IPS DF 4.7 (cell line): Measurements from ENCODE around the gene TRIP10.

Experiments used
- DNase-seq: peaks from one replicate; pipeline ENCODE4 v3.0.0-alpha.2; 2013; ENCODE audit warnings: low spot score; ENCODE audit errors: extremely low read depth

TRIP10 gene

DNA sequence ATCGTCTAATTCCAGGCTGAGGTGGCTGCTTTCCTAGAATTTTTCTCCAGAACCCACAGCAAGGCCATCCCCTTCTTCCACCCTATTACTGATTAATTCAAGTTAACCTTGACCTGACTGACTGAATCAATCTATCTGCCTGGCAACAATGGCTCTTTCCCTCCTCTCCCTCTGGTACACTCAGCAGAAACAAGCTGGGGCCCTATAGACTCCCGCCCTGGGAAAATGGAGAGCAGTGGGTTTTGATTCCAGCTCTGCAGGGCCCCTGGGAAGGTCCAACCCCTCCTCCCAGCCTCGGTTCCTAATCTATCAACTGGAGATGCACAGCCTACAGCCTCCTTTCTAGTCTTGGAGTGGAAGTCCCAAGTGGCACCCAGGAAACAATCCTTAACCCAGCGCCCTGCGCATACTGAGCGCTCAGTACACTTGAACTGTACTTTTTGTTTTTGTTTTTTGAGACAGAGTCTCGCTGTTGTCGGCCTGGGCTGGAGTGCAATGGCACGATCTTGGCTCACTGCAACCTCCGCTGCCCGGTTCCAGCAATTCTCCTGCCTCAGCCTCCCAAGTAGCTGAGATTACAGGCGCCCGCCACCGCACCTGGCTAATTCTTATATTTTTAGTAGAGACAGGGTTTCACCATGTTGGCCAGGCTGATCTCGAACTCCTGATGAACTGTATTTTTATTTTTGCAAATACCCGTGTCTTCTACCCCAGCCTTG, 13.8 kb upstream of the TRIP10 start:
- DNase-seq, result no peak

DNA sequence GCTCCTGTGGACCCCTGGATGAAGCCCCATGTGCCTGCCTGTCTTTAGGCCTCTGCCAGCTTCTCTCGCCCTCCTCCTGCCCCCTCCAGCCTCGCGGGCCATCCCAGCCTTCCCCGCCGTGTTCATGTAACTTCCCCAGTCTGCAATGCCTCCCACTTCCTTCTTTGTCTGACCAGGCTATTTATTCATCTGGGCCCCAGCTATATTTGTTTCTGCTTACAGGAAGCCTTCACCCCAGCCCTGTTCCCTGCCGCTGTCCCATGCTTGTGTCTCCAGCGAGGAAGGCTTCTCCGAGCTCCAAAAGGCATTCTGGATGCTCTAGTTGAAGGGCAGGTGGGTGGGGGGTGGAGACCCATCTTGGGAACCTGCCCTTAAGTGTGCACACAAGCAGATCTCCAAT, 11.1 kb upstream of the TRIP10 start:
- DNase-seq, result no peak

DNA sequence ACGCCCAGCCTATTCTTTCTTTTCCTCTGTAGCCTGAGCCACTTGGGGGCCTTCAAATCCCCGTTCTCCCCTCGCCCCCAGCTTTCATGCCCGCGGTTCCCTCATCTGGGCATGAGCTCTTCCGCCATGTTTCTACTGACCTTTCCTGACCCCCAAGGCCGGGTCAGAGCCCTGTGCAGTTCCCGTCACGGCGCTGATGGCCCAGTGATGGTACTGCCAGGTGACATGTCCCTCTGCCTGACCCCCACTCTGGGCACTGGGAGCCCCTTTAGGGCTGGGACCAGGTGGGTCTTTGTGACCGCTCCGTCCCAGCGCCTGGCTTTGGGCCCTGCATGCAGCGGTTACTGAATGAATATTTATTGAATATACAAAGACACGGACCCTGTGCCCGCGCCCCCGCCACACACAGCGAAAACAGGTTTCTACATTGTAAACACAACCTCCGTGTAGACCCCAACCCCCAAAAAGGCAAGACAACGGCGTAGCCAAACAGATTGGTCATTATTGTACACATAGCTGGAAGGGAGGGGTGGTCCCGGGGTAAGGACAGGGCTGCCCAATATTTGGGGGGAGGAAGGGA, 9.8 kb upstream of the TRIP10 start:
- DNase-seq, result no peak

DNA sequence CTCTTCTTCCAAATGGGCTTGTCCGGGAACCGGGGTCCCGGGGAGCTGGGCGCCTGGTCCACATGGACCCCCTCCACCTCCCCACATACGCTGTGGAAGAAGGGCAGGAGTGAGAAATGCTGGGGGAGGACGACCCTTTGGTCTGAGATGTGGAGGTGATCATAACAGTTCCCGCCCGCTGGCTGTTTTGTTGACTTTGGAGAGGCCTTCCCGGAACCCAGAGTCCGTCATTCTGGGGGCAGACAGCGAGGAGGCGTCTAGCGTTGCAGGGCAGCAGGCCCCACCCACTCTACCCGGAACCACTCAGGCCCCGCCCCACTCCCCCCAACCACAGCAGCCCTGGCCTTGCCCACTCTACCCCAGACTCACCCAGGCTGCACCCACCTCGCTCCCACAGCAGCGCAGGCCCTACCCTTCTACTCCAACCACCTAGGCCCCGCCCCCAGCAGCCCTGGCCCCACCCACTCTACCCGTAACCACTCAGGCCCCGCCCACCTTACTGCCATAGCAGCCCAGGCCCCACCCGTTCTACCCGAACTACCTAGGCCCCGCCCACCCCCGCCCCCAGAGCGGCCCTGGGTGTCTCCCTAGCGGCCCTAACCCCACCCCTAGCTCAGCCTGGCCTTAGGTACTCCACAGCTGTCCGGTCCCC, 9.2 kb upstream of the TRIP10 start:
- DNase-seq, result no peak

DNA sequence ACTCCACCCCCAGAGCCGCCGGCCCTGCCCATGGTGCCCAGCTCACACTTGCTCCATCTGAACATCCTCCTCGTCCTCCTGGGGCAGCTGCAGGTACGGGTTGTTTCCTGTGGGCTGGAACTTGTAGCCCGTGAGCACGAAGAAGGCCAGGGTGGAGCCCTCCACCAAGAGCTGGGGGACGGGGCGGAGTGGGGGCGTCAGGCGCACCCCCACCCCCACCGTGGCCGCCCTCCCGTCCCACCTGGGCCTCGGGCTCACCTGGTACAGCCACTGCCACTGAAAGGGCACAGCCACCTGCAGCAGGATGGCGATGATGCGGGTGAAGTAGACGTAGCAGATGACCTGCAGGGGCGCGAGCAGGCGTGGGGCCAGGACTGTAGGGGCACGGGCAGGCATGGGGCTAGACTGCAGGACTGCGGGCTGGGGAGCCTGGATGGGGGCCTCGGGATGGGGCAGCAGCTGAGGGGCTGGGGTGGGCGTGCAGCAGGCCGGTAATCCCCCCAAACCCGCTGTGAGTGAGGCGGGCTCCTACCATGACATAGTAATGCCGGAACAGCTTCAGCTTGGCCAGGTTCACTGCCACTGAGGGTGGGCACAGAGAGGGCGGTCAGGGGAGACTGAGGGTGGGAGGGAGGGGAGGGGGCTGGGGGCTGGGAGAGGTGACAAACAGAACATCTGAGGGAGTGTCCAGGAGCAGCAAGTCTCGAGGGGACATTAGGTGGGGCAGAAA, 8.4 kb upstream of the TRIP10 start:
- no peak for DNase-seq

DNA sequence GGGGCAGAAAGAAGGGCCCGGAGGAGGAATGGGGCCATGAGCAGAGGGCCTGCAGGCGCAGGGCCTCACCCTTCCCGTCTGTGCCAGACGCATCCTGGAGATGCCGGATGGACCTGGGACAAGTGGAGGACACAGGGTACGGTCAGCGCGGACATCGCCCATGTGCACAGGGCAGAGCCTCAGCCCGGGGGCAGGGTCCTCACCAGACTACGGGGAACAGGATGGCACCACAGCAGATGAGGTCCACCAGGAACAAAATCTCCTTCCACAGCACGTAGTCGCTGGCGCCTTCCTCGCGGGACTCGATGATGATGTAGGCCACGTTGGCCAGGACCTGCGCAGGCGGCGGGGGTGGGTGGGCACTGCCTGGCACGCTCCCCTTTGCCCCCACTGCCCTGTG, 7.7 kb upstream of the TRIP10 start:
- no peak for DNase-seq

DNA sequence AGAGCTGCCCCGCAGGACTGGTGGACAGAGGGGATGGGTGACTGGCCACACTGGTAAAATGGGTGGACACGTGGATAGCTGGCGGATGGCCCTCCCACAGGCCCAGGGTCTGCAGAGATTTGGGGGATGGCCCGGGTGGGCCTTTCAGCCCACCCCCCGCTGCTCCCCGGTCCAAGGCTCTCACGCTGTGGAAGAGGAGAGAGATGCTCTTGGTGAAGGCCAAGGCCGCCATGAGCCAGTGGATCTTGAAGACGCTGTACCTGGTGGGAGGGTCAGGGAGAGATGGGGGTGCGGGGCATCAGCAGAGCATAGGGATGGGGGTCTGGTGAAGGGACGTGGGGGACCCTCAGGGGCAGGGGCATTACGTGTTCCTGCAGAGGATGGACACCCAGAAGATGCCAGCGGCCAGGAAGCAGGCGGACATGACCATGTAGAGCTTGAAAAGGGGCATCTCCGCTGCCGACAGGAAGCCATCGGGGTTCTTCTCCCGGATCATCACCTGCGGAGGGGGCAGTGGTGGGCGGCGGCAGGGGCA, 6.6 kb upstream of the TRIP10 start:
- DNase-seq, result no peak

DNA sequence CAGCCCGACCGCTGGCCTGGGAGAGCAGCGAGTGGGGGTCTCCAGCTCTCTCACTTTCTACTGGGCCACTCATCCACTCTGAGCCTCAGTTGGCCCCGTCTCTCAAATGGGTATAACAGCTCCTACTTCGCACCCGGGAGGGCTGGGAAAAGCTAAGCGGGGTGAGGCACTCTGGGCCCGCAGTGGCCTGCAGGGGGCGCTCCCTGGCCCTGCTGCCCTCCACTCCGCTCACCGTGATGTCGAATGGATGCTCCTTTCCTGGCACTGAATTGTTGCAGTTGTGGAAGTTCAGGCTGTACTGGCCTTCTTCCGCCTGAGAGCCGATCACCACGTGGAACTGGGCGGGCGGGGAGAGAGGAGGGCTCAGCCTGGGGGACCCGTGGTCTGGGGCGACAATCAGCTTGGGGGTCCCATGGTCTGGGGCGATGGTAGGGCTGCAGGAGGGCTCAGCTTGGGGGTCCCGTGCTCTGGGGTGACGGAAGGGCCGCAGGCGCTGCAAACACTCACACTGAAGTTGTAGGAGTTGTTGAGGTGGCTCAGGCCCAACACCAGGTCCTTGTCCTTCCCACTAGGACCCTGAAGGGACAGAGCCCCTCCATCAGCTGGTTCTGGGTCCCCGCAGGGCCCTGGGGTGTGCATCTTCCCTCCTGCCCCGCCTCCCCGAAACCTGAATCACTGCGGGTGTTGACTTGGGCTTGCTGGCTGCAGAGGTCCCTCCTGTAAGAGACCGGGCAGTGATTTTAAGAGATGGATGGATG, 6.0 kb upstream of the TRIP10 start:
- DNase-seq, result no peak

DNA sequence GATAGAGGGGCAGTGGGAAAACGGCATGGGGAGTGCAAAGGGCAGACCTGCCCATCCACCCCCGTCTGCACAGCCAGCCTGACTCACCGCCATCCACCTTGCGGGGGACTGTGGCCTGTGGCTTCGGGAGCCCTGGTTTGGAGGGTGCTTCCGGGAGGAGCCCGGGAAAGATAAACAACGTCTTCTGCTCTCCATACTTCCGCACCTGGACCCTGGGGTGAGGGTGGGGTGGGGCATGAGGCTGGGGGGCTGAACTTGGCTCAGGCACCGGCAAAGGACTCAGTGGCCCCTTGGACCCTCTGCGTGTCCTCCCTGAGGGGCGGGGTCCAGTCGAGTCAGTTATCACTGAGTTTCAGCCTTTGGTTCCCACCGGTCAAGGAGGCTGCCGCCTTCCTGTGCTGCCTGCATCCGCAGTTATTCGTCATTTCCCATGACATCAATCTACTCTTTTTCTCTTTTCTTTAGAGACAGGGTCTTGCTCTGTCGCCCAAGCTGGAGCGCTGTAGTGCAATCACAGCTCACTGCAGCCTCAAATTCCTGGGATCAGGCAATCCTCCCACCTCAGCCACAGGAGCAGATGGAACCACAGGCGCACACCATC, 5.3 kb upstream of the TRIP10 start:
- no peak for DNase-seq

DNA sequence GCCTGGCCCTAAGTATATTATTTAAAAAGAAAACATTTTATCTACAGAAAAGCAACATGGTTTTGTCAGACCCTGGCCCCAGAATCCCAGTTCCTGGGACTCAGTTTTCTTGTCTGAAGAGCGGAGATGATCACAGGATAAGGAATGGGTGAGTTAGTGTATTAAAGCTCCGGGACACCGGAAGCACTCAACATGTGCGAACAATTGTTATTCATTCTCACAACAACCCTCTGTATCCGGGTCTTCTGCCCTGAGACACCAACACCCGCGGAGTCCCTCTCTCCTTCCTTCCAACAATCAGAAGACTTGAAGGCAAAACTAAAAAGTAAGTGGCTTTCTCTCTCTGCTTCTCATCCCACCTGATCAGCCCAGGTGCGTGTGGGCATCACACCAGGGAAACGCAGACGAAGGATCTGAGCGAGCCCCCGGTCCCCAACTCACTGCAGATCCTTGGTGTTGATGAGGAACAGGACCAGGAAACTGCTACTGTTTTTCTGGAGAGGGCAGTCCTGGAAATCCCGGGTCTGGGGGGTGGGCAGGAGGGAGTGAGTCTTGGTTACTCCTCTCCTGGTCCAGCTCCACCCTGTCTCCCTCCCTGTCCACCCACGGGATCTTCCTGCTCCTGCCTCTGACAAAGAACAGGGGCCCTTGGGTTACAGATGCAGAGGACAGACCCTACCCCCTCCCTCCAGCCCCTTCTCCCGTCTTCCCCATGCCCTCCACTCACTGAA, 4.1 kb upstream of the TRIP10 start:
- DNase-seq, result no peak

DNA sequence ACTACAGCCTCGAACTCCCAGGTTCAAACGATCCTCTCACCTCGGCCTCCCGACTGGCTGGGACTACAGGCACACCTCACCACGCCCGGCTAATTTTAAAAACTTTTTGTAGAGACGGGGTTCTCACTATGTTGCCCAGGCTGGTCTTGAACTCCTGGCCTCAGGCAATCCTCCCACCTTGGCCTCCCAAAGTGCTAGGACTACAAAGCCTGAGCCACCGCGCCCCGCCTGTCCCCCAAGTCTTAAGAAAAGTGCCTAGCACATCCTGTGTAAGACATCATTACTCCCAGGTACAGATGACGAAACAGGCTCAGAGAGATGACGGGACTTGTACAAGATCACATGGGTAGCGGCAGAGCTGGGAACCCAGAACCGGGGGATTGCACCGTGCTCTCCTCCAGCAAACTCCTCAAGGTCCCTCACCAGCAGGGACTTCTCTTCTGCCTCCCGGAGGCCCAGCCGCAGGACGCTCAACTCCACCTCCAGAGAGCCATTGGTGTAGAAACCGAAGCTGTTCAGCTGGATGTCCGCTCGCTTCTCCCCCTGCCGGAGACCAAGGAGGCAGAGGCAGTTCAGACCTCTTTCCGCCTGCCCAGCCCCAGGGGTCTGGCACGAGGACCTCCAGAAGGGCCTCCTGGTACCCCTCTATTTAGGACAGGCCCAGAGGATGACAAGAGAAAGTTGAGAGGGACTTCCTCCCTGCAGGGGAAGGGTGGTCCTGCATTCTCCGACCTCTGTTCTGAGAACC, 3.1 kb upstream of the TRIP10 start:
- no peak for DNase-seq

DNA sequence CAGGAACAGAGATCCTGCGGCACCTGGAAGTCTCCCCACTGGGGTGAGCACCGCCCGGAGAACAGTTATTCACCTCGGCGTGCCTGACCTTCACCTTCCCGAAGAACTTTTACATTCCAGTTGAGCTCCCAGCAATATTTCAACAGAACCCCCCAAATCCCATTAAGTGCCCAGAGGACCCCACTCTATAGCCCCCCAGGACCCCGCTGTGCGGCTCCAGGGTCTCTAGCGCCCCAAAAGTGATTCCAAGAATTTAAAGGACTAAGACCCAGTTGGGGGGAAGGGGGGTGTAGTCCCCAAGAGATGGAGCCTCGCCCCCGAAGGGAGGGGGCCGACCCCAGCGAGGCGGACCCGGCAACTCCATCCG, 2.6 kb upstream of the TRIP10 start:
- no peak for DNase-seq

DNA sequence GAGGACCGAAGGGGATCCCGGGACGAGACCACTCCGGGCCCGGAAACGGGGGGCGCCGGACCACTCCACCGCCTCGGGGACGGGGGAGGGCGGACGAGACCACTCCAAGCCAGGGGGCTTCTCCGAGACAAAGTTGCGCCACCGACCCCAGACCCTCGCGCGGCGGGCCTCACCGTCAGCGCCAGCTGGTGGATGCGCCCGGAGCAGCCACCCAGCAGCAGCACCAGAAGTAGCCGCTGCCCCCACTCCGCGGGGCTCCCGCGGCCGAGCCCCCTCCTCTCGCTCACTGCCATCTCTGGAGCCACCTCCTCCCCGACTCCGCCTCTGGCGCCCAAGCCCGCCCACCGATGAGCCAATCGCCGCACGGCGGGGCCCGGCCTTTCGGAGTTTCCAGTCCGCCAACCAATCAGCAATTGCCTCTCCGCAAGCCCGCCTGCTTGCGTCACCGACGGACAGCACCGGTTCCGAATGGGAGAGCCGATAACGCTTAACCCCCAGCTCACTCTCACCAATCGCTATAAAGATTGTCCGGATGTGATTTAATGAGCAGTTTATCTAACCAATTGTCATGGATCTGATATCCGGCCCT, 2.1 kb upstream of the TRIP10 start, which contains the start of gene GPR108:
Gene GPR108, minus strand, starts transcription at position 297 of the 589 bp plus-strand sequence. Its CDS starts 4 bp downstream, at position 293.
- DNase-seq, result peak; percentile 100

DNA sequence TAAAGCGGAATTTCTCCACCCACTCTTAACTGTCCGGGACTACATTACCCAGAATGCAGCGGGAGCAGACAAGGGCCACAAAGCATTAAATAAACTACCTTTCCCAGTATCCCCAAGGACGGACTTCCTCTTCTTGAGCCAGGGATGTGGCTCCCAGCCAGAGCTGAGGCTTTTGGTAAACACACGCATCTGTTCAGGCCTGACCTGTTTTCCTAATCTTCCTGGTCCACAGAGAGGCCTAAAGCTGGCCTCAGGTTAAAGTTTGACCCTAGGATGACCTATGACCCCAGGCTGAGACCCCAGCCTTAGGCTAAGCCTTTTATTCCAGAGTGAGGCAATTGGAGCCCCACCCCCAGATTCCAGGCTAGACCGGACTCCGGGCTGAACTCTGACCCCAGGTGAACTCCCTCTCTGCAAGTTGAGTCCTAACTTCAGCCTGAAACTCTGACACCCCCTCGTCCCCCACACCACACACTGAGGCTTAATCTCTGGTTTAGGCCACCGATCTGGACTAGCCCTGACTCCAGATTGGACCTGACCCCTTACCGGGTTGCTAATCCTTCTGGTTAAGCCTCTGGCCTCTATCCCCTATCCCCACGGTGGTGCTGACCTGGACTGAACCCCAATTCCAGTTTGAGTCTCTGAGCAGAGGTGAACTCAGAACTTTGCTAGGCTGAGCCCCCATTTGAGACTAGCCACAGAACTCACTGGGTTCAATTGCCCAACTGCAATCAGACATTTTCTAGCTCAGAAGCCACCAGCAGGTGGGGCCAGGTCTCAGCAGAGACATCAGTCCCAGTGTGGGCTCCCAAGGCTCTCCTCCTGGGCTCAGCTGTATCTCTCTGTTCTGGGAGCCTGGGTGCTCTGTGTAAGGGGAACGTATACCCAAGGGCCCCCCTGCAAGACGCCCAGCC, 1.4 kb upstream of the TRIP10 start:
- no peak for DNase-seq

DNA sequence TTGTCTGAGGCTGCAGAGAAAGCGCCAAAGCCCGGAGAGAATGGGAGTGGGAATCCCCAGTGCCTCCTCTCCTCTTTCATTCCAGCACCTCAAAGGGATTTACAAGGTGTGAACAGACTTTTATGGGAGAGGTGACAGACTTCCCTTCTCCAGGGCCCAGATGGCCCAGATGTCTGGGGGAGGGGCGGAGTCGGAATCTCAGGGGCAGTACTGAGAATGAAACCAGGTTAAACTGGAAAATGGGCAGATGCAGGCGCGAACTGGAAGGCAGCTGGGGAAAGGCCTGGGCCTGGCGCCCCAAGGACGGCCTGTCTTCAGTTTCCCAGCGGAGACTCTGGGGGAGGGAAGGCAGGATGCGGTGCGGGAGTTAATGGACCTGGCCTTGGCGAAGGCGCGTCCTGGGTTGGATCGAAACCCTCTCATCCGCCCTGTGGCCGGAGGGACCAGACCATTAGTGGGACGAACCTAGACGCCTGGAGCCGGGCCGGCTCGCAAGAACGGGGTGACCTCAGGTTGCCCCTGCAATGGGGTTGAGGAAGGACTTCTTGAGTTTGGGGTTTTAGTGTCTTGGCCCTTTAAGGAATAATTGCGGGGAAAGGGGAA, 592 bp upstream of the TRIP10 start:
- no peak for DNase-seq

DNA sequence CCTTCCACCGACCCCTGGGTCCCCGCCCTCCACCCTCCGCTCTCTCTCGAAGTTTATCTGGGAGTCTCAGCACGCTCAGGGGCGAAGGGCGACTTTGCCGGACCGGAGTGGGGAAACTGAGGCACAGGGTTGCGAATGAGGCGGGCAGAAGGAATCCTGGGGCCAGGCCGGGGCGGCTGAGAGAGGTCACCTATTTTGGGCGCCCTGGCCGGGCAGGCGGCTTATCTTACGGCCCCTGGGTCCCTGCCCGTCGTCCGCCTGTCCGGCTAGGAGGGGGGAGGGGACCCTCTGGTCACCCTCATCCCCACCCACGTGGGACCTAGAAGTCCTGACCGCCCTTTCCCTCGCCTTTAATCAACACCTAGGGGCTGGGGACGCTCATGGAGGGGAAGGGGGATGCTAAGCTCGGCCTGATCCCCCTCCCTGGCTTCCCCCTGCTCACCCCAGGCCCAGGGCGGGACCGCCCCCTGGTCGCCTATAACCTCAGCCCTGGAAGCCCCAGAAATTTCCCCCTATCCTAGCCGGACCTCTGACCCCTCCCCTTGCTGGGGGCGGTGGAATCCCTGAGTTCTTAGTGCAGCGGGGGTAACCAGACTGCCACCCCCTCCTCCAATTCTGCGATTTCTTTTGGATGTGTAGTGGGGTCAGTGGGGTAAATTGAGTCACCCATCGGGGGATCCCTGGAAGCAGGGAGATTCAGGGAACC, 556 bp downstream of the TRIP10 start:
- no peak for DNase-seq
